Panc1 (cell line): Measurements from ENCODE around the gene FNBP1L.

ENCODE experiments used
- CTCF ChIP-seq: fragments of 450-650 bp; IDR thresholded peaks from 2 replicates; pipeline ENCODE4 v1.5.1; 2017; ENCODE audit warnings: mild to moderate bottlenecking
- POLR2AphosphoS5 ChIP-seq: IDR thresholded peaks from 2 replicates; pipeline ENCODE4 v1.6.1; 2012; ENCODE audit warnings: mild to moderate bottlenecking, low read depth, low read length, moderate library complexity
- SIN3A ChIP-seq: IDR thresholded peaks from 2 replicates; pipeline ENCODE4 v1.6.1; 2012; ENCODE audit warnings: low read depth, mild to moderate bottlenecking, low read length, moderate library complexity, borderline replicate concordance; ENCODE audit not compliant: insufficient read depth
- TCF7L2 ChIP-seq: IDR thresholded peaks from 2 replicates; pipeline ENCODE4 v1.6.1; 2011; ENCODE audit warnings: mild to moderate bottlenecking, low read depth, low read length, inconsistent platforms

- TF ChIP-seq POLR2AphosphoS5, result no peak
- no peak for TF ChIP-seq CTCF
- no peak for TF ChIP-seq TCF7L2
- no peak for TF ChIP-seq SIN3A
Measured at GRCh38 chr1:93554883-93555872, 107.3 kb downstream of the FNBP1L start.
